Activated CD4-positive, alpha-beta memory T cell treated with anti-CD3 and anti-CD28 coated beads, Interleukin-2, amount 10 ng/mL, durations not matched to agents 7 days and 5 days (primary cell): ENCODE measurements around the gene ZXDC. TPM values are rescaled to one million over a fixed set of nuclear protein-coding genes. Genes with fewer than 3 reads are reported as not detected.

Experiments used
- CTCF ChIA-PET: fragments of 350-600 bp; sonication (Branson Sonifier 250); formaldehyde crosslinking; loops from one replicate; lab custom pipeline; 2021; ENCODE audit warnings: antibody characterized with exemption, inconsistent platforms; lab: Charles Lee
- POLR2A ChIA-PET: fragments of 350-600 bp; sonication (Branson Sonifier 250); formaldehyde crosslinking; loops from one replicate; lab custom pipeline; 2021; ENCODE audit warnings: antibody characterized with exemption; lab: Charles Lee
- DNase-seq: peaks from one replicate; pipeline ENCODE4 v3.0.0-alpha.2; 2020
- H3K27ac Mint-ChIP-seq: one replicate; pipeline ENCODE4 v1.8.0; 2021; ENCODE audit warnings: mild to moderate bottlenecking, mixed read lengths
- H3K27me3 Mint-ChIP-seq: one replicate; pipeline ENCODE4 v1.8.0; 2021; ENCODE audit warnings: mixed read lengths
- H3K36me3 Mint-ChIP-seq: one replicate; pipeline ENCODE4 v1.8.0; 2021; ENCODE audit warnings: low read depth, mixed read lengths
- H3K4me1 Mint-ChIP-seq: one replicate; pipeline ENCODE4 v1.8.0; 2021; ENCODE audit warnings: mixed read lengths
- H3K4me3 Mint-ChIP-seq: one replicate; pipeline ENCODE4 v1.8.0; 2021; ENCODE audit warnings: mild to moderate bottlenecking, mixed read lengths
- H3K9me3 Mint-ChIP-seq: one replicate; pipeline ENCODE4 v1.8.0; 2021; ENCODE audit warnings: mixed read lengths
- total RNA-seq, 2 experiments: library from RNA; stranded (reverse); gene quantifications; one replicate each; pipeline ENCODE4 v1.2.3, GENCODE V29; 2021

The ZXDC gene
- total RNA-seq, 2 experiments from 2014 or later = 23.8 to 23.9 TPM

DNA sequence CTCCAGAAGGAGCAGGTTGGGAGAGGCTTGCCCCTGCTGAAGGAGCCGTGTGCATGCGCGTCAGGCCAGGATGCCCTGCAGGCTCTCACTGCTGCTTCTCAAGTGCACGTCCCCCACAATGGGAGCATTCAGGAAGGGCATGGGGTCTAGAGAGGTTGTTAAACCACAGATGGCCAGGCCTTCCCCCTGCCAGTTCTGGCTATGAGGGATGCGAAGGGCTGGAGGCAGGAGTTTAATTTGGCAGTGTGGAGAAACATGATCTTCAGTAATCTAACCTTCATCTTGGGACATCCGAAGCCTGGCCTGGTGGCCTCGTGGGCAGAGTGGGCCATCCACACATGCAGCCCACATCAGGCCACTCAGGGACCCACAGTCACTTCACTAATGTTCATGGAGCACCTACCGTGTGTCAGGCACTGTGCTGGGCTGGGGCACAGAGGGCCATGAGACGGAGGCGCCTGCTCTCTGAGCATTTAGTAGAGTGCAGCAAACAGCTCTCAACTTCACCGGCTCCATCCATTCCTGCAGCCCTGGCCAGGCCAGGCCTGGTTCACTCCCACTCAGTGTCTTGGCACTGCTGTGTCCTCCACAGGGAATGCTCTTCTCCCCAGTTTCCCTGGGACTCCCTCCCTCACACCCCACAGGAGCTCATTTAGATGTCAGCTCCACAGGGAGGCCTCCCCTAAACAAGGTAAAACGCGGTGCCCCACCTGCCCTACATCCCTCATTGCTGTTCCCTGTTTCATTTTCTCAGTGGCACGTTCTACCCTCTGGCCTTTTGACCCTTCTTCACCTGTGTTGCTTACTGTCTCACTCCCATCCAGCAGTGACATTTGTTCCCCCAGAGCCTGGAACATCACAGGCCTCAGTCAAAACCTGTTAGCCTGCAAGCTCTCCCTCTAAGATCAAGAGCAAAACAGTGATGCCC is 77.0 kb downstream of the ZXDC start:
- DNase-seq = no peak
- no peak overlapping the region for H3K4me3 Mint-ChIP-seq
- H3K27ac Mint-ChIP-seq = no peak overlapping the region
- no peaks in the 10 kb centered on the region for H3K36me3 Mint-ChIP-seq
- no peaks in the 10 kb centered on the region for H3K4me1 Mint-ChIP-seq
- peaks cover 20% of the 10 kb centered on the region for H3K27me3 Mint-ChIP-seq
- CTCF ChIA-PET = no interaction called here
- POLR2A ChIA-PET = no interaction called here
- H3K9me3 Mint-ChIP-seq = no peaks in the 10 kb centered on the region

DNA sequence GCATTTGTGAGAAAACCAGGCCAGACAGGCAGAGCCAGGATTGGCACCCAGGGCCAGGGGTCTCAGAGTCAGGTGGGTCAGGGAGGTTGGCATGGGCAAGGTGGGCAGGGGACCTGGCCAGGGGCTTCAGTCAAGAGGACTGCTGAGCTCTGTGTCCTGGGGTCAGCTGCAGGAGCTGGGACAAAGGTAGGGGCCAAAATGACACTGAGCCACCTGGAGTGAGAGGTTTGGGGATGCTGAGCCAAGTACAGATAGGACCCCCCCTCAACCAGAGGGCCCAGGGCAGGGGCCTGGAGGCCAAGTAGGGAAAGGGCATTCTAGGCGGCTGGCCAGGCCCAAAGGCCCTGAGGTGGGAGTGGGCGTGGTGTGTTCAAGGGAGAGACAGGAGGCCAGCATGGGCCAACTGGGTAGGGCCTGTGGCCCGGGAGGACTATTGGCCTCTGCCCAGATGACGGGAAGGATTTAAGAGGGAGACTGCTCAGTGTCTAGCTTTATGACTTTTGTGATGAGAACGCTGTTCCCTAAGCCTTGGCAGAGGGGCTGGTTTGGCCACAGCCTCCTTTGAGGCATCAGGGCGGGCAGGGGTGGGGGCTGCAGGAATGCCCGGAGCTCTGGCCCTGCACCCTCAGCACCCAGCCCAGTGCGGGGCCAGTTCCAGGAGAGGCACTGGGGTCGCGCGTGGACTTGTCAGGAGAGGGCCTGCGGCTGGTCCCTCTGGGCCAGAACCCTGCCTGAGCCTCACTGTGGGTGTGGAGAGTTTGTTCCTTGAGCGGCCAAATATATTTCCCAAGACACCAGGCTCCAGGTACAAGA is 77.9 kb downstream of the ZXDC start:
- POLR2A ChIA-PET = no interaction called here
- Mint-ChIP-seq H3K27ac (no peak overlapping the region), H3K27me3 (peaks cover 26% of the 10 kb centered on the region), H3K36me3 (no peaks in the 10 kb centered on the region), H3K4me3 (no peak overlapping the region), H3K4me1 (no peaks in the 10 kb centered on the region), H3K9me3 (no peaks in the 10 kb centered on the region)
- CTCF ChIA-PET = no interaction called here
- no peak for DNase-seq

DNA sequence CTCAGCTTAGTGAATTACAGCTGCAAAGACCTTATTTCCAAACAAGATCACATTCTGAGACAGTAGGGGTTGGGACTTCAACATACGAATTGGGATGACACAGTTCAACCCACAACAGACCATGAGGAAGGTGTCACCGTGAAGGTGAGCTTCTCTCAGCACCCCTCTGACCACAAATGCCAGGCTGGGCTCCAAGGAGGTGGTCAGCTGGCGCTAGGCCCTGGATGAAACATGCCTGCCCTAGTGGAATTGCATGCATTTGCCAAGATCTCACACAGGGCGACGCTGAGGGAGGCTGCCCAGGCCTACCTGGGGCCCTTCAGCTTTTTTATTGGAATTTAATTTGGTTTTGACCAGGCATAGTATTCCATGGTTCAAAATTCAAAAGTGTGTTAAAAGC is 79.2 kb downstream of the ZXDC start:
- no peaks in the 10 kb centered on the region for H3K36me3 Mint-ChIP-seq
- no peaks in the 10 kb centered on the region for H3K4me1 Mint-ChIP-seq
- no peak for DNase-seq
- no peaks in the 10 kb centered on the region for H3K9me3 Mint-ChIP-seq
- ChIA-PET POLR2A (no interaction called here), CTCF (no interaction called here)
- no peak overlapping the region for H3K4me3 Mint-ChIP-seq
- no peak overlapping the region for H3K27ac Mint-ChIP-seq
- peaks cover 34% of the 10 kb centered on the region for H3K27me3 Mint-ChIP-seq

DNA sequence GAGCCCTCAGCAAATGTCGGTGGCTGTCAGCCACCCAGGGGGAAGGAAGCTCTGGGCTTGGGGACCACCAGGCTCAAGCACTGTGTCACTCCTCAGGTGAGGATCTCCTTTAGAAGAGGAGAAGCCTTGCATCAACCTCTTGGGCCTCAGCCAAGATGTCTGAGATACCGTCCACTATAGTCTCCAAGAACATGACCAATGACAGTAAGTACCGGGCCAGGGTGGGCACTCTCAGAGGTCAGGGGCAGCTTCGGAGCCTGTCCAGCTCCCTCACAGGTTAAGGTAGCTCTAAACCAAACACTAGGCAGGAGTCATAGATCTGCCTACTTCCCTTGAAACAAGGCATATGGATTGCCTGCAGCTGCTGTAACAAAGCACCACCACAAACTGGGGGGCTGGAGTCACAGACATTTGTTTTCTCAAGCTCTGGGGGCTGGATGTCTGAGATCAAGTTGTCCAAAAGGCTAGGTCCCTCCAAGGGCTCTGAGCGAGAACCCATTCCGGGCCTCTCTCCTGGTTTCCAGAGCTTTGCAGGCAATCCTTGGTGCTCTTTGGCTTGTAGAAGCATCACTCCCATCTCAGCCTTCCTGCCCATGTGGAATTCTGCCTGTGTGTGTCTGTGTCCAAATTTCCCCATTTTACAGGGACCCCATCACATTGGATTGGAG is 79.7 kb downstream of the ZXDC start:
- H3K9me3 Mint-ChIP-seq = no peaks in the 10 kb centered on the region
- no peak overlapping the region for H3K27ac Mint-ChIP-seq
- POLR2A ChIA-PET = no interaction called here

DNA sequence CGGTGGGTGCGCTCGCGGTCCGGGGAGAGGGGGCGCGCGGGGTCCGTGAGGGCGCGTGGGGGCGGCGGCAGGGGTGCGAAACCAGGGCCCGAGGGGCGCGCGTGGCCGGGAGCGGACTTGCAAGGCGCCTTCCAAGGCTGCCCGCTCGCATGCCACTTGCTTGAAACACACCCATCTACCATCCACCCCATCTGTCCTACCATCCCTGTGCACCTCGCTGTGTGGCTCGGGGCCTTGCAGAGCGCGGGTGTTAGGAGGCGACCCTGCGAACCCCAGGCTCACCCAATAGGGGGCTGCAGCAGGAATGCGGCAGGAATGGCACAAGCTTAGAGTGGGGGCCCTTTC is 80.7 kb downstream of the ZXDC start:
- no peak overlapping the region for H3K4me3 Mint-ChIP-seq

More for the DNA sequence above, 79.7 kb downstream of the ZXDC start:
- Mint-ChIP-seq H3K4me1 (no peaks in the 10 kb centered on the region), H3K36me3 (no peaks in the 10 kb centered on the region), H3K27me3 (peaks cover 37% of the 10 kb centered on the region), H3K4me3 (no peak overlapping the region)
- DNase-seq = no peak
- CTCF ChIA-PET = no interaction called here

DNA sequence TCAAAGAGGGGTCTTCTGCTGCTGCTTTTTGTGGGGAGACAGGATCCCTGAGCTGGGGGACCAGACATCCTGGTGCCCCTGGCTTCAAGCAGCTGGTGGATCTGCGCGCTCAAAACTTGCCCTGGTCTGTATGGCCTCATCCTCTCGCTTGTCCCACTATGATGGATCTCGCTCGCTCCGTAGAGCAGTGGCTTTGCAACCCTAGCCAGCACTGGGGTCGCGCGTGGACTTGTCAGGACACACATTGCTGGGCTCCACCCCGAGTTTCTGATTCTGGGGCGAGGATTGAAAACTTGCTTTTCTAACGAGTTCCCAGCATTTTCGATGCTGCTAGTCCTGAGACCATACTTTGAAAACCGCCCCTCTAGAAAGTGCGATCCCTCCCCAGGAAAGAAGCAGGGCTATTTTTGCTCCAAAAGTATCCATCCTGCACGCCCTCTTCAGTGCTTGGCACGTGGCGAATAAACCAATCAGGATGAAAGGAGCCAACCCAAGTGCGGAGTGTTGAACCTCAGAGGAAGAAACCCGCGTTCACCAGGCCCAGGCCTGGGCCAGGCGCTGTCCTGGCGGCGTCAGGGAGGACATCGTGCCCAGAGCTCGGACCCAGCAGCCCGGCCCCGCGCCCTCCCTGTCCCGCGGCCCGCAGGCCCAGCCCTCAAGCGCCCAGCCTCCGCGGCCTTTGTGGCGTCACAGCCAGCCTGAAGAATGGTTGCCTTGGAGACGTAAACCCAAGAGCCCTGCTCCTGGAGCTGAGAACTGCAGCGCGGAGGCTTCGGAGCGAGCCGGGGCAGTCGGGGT is 81.3 kb downstream of the ZXDC start, which contains the start of gene CFAP100:
Gene CFAP100 (plus strand): TSS at position 731 of the 798 bp plus-strand sequence. CDS start 1,092 bp downstream, outside the sequence.
- Mint-ChIP-seq H3K4me1 (peaks cover 4% of the 10 kb centered on the region), H3K9me3 (no peaks in the 10 kb centered on the region), H3K27me3 (peaks cover 46% of the 10 kb centered on the region), H3K4me3 (no peak within 1 kb of the TSS), H3K36me3 (no peaks in the 10 kb centered on the region), H3K27ac (no peak within 1 kb of the TSS)
- CTCF ChIA-PET = no interaction called here
- POLR2A ChIA-PET = no interaction called here
- DNase-seq = no peak

More for the DNA sequence above, 80.7 kb downstream of the ZXDC start:
- H3K27me3 Mint-ChIP-seq = peaks cover 41% of the 10 kb centered on the region
- peaks cover 2% of the 10 kb centered on the region for H3K4me1 Mint-ChIP-seq
- no peak overlapping the region for H3K27ac Mint-ChIP-seq
- H3K36me3 Mint-ChIP-seq = no peaks in the 10 kb centered on the region
- ChIA-PET POLR2A (no interaction called here), CTCF (no interaction called here)
- H3K9me3 Mint-ChIP-seq = no peaks in the 10 kb centered on the region
- no peak for DNase-seq

DNA sequence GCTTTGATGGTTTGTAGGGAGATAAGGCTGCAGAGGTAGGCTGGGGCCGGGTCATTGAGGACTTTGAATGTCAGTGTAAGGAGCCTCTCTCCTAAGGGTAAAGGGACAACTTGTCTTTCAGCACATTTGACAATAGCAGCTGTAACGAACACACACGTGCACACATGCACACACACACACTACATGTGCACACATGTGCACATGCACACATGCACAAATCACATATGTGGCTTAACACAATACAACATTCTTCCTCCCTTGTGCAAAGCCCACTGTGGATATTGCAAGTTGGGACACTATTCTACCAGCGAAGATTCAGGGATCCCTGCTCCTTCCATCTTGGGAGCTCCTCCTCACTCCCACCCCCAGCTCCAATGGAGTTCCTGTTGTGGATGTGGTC is 82.1 kb downstream of the ZXDC start:
- no peak overlapping the region for H3K4me3 Mint-ChIP-seq
- no peaks in the 10 kb centered on the region for H3K36me3 Mint-ChIP-seq
- ChIA-PET POLR2A (no interaction called here), CTCF (no interaction called here)
- H3K4me1 Mint-ChIP-seq = peaks cover 5% of the 10 kb centered on the region
- DNase-seq = no peak
- H3K27me3 Mint-ChIP-seq = peaks cover 49% of the 10 kb centered on the region
- no peak overlapping the region for H3K27ac Mint-ChIP-seq
- no peaks in the 10 kb centered on the region for H3K9me3 Mint-ChIP-seq

DNA sequence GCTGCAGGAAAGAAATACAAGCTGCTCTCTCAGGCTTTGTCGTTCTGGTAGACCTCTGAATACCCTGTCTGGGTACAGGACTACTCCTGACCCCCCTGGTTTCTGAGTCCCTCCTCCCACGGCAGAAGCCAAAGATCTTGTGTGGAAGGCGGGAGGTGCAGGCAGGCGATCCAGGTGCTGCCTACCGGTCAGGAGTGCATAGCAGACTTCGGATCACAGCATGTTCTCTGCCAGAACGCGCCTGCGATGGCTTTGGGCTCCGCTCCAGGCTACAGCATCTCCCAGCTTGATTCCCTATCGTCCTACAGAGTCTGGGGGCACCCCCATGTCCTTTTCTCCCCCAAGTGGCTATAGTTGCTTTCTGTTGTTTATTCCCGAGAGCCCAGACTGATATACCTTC is 83.4 kb downstream of the ZXDC start:
- Mint-ChIP-seq H3K4me3 (no peak overlapping the region), H3K36me3 (no peaks in the 10 kb centered on the region), H3K27me3 (peaks cover 51% of the 10 kb centered on the region), H3K9me3 (no peaks in the 10 kb centered on the region), H3K4me1 (peaks cover 5% of the 10 kb centered on the region), H3K27ac (no peak overlapping the region)
- ChIA-PET CTCF (no interaction called here), POLR2A (no interaction called here)
- DNase-seq = no peak

DNA sequence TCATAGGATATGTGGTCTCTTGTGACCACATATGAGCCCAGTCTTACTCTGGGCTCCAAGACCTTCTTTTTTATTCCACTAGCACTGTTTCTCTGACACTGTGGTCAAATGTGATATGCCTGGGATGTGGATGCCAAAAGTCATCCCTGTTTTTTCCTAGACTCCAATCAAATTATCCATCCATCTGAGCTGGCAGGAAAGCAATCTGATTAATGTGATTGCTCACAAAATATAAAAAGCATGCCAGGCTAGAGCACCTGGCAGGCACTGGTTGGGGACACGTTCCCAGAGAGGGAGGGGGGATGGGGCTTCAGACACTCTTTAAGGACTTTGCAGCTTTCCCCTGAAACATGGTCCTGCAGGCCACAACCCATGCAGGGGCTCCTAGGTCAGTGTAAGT is 84.1 kb downstream of the ZXDC start:
- no peak overlapping the region for H3K4me3 Mint-ChIP-seq
- H3K27me3 Mint-ChIP-seq = peaks cover 51% of the 10 kb centered on the region
- H3K27ac Mint-ChIP-seq = no peak overlapping the region
- DNase-seq = no peak
- H3K9me3 Mint-ChIP-seq = no peaks in the 10 kb centered on the region
- POLR2A ChIA-PET = no interaction called here
- H3K36me3 Mint-ChIP-seq = no peaks in the 10 kb centered on the region
- H3K4me1 Mint-ChIP-seq = peaks cover 5% of the 10 kb centered on the region
- CTCF ChIA-PET = no interaction called here

DNA sequence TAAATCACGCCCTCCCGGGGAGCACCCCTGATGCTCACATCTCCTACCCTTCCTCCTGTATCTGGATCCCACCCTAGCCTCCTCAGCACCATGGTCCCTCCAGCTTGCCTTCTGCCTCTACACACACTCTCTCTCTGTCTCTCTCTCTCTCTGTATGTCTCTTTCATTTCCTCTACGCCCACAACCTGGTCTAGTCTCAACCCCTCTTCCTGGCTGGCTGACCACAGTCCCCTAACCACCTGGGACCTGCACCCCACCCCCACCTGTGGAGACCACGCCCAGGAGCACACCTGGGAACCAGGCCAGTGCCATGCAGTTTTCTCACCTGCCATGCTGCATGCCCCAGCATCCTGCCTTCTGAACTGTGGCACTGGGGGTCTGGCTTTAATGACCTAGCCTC is 84.9 kb downstream of the ZXDC start:
- Mint-ChIP-seq H3K27me3 (peaks cover 49% of the 10 kb centered on the region), H3K27ac (no peak overlapping the region), H3K36me3 (no peaks in the 10 kb centered on the region), H3K4me1 (peaks cover 5% of the 10 kb centered on the region), H3K9me3 (no peaks in the 10 kb centered on the region), H3K4me3 (no peak overlapping the region)
- ChIA-PET POLR2A (no interaction called here), CTCF (no interaction called here)
- DNase-seq = no peak

DNA sequence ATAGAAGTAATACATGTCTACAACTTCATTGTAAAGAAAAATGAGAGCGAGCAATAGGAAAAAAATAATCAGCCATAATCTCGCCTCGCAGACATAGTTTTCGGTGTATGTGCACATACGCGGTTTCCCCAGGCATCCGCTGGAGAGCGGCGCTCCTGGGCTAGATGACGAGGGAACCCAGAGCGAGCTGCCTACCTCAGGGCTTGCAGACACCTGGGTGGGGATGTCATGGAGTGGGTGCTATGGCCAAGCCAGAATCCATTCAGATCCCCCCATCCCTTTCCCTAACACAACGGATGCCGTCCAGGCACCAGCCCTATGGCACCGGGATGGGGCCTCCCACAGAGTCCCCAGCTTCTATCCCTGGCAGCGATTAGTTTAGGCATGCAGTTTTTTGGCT is 85.5 kb downstream of the ZXDC start:
- Mint-ChIP-seq H3K4me1 (peaks cover 5% of the 10 kb centered on the region), H3K27ac (no peak overlapping the region), H3K9me3 (no peaks in the 10 kb centered on the region), H3K36me3 (no peaks in the 10 kb centered on the region), H3K4me3 (no peak overlapping the region), H3K27me3 (peaks cover 46% of the 10 kb centered on the region)
- DNase-seq = no peak
- CTCF ChIA-PET = no interaction called here
- POLR2A ChIA-PET = no interaction called here

DNA sequence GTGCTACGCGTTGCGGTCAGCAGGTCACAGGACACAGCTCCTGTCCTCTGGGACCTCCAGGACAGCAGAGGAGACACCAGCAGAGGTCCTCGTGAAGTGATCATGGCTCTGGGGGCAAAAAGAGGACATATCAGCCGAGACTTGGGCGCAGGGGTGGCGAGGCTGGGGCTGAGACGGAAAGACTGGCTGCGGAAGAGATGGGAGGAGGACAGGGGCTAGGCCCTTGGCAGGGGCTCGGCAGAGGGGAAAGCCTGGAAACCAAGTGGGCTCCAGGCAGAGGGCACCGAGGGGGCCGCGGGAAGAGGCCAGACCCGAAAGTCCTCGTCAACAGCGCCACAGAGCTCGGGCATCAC is 85.9 kb downstream of the ZXDC start:
- no peak for DNase-seq
- ChIA-PET CTCF (no interaction called here), POLR2A (no interaction called here)
- Mint-ChIP-seq H3K27me3 (peaks cover 46% of the 10 kb centered on the region), H3K9me3 (no peaks in the 10 kb centered on the region), H3K36me3 (no peaks in the 10 kb centered on the region), H3K4me1 (peaks cover 5% of the 10 kb centered on the region), H3K27ac (no peak overlapping the region), H3K4me3 (no peak overlapping the region)
